DMS153 (cell line): ENCODE data around the gene CCDC78.

Source experiments
- DNase-seq: peaks from one replicate; lab custom pipeline; 2025; lab: John Stamatoyannopoulos, UW

Gene CCDC78

DNA sequence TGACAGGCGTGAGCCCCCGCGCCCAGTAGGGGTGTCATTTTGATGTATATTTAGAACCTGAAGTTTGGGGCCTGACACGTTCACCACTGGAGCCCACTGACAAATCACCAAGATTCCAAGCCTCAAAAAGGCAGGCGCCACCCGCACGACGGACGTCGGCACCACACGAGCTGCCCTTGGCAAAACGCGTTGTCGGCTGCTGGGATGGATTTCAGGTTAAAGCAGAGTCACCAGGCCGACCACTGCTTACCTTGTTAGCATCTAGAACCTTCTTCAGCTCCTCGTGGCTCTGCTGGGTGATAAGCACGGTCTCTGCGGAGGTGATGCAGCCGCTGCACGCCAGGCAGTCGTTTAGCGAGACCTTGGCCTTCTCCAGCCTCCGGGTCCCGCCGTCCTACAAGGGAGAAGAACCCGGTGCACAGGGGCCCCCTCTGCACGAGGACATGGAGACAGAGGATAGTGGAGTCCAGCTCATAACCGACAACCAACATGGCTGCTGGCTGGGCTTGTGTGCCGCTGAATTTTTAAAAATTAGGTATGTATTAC lies 10.8 kb upstream of the CCDC78 start:
- no peak for DNase-seq

DNA sequence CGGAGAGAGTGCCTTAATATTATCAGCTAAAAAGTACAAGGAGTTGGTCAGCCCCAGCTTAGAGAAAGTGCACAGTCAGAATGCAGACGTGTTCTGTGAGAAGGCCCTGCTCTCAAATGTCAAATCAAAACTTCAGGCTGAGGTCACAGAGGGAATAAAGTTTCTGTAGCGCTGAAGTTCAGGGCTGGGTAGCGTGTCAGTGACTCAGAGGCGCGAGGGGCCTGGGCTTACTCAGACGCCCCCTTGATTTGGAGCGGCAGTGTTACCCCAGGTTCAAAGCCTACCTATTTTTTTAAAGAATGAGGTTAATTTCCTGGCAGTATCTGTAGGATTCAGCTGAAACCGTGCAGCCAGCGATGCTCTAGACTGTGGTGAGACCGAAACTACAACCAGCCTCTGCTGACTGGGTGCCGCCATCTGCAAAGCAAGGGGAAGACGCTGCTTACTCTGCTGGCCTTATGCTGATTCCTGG lies 9.8 kb upstream of the CCDC78 start:
- DNase-seq = no peak

DNA sequence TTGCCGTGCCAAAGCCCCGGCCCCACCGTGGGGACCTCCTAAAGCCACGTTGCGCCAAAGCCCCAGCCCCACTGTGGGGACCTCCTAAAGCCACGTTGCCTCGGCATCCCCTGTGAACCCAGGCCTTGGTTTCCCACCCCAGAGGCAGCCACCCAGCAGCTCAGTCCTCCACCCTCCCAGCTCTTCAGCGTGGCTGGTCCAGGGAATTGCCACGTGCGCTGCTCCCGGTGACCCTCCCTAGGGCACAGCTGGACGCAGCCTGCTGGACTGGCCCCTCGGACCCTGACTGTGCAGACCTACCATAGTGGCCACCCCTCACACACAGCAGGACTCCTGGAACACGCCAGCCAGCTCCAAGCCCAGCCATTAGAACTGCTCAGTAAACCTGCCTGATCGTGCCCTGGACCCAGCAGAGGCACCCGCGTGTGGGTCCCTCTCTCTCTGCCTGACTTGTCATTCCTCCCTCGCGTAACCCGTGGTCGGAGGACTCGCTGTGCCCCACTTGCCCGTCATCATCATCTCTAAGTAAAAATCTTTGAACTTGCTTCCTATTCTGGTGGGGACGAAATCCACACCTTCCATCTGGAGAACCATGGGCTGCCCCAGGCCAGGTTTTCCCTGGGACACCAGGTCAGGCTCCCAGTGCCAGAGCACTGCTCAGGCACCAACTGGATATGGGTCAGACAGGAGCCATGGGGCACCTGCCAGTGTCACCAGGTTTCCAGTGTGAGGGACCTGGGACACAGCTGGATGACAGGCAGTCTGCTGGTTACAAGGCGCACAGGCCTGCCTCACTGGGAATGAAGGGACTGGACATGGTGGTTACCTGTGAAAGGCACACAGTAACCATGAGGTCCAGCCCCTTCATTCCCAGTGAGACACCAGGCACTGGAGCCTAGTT lies 9.0 kb upstream of the CCDC78 start:
- no peak for DNase-seq

DNA sequence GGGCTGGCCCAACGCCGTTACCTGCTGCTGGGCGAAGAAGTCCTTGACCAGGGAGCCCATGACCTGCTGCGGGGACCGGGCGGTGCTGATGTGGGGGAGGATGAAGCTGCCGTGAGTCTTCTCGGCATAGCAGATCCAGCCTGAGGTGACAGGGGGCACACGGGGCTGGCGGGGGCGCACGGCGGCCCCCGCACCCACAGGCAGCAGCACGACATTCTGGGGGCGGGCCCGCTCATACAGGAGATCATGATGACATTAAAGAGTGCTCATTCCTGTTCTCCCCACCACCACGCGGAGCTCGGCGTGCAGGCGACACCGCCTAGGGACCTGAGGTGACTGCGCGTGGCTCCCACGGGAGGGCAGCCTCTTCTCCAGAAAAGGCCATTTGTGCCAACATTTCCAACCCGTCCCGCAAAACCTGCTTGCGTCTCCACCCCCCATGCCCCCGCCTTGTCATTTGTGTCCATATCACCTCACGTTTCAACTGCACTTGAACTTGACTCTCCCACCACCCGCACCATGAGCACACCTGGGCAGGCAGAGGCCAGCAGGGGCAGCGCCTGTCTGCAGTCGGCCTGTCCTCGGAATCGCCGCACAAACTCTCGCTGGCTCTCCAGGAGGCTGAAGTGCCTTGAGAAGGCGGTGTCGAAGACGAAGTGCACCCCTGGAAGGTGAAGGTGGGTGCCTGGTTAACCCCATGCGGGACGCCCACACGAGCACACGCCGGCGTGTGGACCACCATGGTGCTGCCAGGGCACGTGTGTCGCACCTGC lies 8.2 kb upstream of the CCDC78 start:
- no peak for DNase-seq

DNA sequence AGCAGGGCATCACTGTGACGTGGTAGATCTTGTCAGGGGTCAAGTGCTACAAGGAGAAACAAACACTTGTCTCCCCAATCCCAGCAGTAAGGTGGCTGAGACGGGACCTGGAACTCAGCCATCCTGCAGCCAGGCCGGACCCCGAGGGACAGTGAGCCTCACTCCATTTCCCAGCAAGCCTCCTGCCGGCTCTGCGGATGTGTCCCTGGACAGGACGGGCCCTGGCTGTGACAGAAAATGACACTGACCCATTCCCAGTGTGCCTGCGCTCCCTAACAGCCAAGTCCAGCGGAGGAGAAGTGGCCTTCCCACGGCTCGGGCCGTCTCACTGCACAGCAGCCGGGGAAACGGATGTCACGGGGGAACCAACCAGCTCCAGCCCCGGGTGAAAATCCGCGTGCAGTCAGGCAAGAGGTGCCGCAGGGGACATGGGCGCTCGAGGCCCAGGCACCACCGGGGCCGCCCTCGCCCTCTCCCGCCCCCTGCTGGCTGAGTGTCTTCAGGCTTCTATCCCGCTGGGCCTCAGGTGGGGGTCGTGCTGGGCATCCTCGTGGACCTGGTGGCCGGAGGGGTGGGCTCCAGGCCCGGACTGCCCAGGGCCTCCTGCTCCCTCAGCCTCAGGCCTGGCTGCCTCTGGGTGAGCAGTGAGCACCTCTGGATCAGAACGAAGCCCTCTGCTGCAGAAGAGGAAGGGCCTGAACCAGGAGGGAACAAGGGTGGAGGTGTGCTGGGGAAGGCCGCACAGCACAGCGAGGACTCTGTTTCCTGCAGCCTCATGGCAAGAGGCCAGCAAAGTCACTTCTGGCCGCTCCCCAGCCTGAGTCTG lies 7.4 kb upstream of the CCDC78 start:
- no peak for DNase-seq

DNA sequence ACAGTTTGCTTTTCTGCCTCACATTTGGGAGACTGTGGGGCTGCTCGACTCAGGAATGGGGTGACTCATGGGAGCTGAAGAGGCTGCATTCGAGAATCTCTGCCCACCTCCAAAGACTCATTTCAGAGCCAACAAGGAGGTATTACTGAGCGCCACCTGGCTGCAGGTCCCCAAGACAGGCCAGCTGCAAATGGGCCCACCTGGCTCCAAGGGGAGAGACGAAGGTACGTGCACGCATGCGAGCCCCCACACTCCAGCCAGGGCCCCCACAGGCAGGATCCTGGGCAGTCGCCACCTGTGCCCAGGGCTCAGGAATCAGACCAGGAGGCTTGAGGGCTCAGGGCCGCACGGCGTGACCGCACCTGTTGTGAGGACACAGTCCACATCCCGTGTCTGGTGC lies 6.7 kb upstream of the CCDC78 start:
- DNase-seq = no peak

DNA sequence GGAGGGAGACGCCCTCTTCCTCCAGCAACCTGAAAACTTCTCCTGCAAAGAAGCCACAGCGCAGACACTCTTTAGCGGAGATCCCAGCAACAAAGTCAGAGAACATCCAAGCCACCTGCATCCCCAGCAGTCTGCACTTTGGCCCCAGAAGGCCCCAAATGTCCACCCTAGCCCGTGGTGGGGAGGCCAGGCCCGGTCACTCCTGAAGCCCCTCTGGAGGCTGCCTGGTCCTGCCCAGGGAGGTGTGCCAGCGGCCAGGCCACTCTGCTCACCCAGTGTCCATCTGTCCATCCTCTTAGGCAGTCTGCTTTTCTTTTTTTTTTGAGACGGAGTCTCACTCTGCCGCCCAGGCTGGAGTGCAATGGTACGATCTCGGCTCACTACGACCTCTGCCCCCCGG lies 6.1 kb upstream of the CCDC78 start:
- DNase-seq = no peak

DNA sequence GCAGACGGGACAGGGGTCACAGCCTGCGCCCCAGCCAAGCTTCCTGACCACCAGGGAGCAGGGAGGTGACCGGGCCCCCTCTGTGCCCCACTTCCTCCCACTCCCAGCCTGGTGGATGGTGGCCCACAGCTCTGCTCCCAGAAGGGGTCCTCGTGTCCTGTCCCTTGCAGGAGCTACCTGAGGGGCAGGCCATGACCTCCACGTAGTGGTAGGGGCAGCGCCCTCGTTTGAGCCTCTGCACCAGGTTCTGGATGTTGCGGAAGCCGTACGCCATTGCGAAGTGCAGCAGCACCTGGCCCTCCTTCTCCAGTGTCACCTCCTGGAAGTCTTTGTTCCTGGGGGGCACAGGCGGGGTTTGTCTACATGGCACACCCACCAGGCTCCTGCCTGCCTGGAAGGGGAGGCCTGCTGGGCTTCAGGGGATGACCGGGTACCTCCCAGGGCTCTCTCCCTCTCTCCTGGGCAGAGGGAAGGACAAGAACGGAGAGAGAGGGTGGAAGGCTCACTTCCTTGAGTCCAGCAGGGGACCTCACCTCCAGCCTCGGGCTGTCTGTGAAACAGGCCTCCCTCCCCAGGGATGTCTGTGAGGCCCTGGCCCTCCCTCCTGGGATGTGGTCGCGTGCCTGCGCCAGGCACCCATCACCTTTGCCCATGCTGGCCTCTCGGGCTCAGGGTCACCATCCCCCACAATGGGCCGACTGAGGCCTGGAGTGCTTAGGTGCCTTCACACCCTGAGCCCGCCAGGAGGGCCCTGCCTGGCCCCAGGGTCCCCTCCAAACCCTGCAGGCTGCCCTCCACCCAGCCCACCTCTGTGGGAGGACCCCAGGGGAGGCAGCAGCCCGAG lies 4.6 kb upstream of the CCDC78 start:
- DNase-seq = no peak

DNA sequence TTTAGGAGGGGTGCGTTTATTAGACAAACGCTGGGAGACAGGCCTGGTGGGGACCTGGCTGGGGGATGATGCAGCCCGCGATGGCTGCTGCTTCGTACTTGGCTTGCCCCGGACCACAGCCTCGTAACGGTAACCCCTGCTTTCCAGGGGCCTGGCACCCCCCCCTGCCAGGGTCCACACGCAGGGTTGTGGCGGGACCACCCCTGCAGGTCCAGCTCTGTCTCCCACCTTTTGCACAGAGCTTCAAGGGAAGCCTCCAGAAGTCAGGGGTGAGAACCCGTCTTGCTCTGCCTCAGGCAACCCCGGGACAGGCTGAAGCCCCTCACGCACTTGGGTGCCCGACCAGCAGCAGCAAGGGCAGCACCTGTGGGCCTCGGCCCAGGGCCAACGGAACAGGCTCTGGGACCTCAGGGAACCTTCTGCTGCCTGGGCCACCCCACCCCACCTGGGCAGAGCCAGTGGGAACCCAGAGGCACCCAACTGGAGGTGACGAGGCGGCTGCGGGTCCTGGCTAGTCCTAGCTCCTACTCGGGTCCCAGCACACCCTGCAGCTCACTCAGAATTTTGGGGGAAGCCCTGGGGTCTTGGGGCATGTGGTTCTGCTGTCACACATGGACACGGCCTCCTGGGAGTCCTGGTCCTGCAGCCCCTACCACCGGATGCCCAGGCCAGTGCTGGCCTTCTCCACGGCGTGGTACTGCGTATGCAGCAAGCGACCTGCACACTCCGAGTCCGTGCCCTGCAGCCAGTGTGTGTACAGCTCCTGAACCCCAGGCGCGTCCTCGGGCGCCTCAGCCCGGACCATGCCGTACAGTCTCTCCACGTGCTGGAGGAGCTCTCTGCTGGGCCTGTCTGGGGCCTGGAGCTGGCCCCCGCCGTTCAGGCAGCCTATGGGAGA lies 3.8 kb upstream of the CCDC78 start:
- DNase-seq = no peak

DNA sequence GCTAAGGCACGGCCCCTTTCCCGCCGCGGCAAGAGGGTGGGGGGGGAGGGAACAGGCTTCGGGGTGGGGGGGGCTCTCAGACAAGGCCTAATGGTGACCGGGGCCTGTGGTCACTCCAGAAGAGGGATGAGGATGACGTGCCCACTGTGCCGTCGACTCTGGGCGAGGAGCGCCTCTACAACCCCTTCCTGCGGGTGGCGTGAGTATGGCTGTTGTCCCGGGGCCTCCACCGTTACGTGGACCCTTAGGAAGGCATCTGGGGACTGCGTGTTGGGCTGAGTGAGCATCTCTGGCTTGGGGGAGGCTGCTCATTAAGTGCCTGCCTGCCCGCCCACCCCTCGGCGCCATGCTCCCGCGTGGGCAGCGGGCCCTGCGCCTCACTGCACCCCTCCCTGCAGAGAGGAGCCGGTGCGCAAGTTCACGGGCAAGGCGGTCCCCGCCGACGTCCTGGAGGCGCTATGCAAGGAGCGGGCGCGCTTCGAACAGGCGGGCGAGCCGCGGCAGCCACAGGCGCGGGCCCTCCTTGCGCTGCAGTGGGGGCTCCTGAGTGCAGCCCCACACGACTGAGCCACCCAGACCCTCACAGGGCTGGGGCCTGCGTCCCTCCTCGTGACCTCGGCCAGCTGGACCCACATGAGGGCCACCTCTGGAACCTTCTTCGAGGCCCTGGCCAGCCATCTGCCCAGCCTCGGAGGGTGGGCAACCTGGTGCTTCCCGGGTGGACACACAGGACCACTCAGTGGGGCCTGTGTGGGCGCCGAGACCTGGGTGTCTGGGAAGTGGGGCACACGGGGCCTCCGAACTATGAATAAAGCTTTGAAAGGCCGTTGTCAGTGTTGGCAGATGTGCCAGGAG lies 2.9 kb upstream of the CCDC78 start:
- no peak for DNase-seq

DNA sequence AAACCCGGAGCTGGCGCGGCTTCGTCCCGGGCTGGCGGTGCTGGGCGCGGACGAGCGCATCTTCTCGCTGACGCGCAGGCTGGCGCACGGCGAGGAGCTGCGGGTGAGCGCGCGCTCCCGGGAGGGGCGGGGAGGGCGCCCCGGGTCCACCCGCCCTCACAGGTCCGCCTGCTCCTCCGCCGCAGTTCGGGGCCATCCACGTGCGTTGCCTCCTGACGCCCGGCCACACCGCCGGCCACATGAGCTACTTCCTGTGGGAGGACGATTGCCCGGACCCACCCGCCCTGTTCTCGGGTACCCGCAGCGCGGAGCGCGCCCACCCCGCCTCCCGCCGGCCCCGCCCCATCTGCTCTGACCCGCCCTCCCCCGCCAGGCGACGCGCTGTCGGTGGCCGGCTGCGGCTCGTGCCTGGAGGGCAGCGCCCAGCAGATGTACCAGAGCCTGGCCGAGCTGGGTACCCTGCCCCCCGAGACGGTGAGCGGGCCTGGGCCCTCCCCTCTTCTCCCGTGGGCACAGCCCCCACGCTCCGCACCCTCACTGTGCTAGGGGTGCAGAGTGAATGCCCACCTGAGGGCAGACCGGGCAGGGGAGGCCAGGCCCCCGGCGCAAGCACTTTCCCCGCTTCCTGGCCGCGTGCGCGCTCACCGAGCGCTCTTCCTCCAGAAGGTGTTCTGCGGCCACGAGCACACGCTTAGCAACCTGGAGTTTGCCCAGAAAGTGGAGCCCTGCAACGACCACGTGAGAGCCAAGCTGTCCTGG lies 2.1 kb upstream of the CCDC78 start:
- DNase-seq = peak; percentile 38

DNA sequence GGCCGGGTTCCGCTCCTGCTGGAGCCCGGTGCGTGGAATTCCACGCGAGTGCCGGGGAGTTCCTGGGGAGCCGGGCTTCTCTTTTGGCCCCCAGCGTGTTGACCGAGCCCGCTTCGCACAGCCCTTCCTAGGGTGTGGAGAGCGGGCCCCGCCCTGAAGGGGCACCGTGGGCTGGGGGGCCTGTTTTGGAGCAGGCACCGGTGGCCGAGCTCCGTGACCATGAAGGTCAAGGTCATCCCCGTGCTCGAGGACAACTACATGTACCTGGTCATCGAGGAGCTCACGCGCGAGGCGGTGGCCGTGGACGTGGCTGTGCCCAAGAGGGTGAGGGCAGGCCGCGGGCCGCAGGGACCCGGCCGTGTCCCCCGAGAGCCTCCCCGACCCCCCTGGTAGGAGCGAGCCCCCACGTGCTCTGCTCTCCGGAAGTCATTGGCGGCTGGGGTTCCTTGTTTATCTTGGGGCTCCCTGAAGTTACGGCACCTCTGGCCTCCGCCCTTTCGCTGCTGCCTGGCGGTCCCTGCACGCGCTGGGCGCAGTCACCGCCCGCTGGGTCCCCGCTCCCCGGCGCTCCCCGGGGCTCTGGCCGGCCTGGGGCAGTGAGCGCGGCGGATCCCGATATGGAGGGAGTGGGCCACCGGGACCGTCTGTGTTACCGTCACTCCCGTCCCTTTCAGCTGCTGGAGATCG lies 1.2 kb upstream of the CCDC78 start:
- DNase-seq = no peak

DNA sequence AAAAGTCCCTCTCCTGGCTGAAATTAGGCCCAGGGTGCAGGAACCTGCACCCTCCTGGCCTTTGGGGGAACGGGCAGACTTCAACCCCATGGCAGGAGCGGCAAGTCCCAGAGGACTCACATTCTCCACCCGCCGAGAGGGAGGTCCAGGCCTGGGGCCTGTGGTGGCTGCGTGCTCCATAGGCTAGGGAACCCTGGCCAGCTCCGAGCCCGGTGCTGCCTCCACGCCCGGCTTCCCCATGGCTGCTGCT lies 130 bp downstream of the CCDC78 start:
- no peak for DNase-seq

DNA sequence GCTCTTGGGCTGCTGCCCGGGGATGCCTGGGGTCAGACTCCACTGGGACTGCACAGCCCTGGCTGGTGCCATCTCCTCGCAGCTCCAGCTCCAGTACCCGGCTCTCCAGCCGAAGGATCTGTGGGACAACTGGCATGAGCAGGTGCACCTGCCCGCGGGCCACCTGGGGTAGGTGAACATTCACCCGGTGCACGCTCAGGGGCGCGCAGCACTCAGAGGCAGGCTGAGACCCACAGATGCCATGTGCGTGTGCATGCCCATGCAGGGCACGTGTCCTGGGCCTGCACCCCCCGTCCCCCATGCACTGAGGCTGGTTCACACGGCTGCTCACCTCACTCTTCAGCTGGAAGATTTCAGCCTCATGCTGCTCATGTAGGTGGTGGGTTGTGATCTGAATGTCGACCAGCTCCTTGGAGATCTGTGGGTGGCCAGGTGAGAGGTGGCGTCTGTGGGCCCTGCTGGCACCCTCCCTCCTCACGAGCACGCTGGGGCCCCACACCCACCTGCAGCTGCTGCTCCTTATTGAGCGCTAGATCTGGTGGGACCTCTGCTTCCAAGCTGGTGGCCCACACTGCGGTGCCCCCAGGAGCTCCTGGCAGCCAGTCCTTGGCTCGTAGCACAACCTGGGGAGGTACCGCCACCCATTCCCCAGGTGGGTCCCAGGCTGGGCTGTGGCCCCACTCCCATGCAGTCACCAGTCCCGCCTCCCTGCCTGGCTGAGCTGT lies 618 bp downstream of the CCDC78 start:
- DNase-seq = no peak

DNA sequence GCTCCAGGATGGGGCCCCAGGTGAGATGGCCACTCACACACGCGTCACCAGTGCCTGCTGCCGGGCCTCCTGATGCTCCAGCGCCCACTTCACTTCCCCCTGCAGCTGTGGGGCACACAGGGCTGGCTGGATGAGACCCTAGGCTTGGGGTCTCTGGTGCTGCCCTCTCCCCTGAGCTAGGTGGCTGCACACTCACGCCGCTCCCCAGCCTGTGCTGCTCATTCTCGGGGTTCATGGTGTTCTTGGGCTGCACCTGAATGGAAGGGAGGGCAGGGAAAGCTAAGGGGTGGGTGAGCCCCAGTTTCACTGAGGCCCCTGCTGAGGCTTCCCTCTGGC lies 1.2 kb downstream of the CCDC78 start:
- no peak for DNase-seq

DNA sequence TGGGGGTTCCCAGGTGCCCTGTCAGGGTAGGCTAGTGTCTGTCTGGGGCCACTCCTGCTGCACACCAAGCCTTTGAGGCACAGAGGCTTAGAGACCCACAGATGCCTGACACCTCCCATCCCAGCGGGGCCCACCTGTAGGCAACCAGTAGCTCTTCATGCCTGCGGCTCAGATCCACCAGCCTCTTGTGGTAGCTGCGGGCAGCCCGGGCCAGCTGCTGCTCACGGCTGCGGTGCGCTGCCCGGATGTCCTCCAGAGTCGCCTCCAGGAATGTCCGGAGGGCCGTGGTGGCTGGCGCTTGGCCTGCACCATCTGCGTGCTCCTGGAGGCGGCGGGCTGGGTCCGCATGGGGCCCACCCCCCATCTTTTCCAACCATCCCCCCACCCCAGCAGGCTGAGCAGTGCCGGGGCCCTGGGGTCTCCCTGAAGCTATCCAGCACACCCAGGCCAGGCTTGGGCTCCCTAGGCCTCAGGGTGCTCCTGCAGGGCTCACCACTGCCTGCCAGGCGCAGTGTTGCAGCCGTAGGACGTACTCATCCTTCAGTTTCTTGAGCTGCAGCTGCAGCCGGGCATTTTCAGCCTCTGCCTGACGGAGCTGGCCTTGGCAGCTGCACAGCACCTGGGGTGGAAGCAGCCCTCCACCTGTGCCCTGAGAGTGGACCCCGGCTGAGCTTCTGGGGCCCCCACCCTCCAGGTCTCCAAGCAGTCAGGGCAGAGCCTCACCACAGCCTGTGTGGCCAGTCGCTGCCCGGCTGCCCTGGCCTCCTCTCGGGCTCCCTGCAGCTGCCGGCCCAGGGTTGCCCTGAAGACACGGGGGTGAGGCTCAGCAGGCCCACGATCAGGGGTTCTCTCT lies 1.8 kb downstream of the CCDC78 start:
- no peak for DNase-seq

DNA sequence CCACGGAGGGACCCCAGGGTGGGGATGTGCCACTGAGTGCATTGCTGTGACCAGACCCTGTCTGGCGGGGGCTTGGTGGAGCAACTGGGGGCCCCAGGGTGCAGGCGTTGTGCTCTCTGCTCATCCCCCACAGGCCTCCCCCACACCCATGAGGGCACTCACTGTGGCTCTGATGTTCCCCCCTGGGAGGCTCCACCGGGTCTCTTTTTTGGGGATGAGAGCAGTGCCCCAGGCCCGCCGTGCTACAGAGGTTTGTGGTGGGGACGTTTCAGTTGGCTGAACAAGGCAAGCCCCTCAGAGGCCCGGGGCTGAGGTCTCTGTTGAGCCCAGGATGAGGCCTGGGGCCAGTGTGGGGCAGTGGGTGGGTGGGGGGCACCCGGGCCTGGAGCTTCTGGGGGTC lies 2.5 kb downstream of the CCDC78 start:
- DNase-seq = no peak
